ENCODE results near the gene SH3TC2. TPM values are rescaled to one million over a fixed set of nuclear protein-coding genes. Genes with fewer than 3 reads are reported as not detected.

SH3TC2 gene
- total RNA-seq, 1 donor from 2014 or later: 0.13 TPM

- Mint-ChIP-seq H3K4me1 (ENCODE audit: unreplicated experiment) (no peaks in the 10 kb centered on the region), H3K27me3 (ENCODE audit: unreplicated experiment) (peaks cover 3% of the 10 kb centered on the region), H3K36me3 (ENCODE audit: low read depth, unreplicated experiment) (no peaks in the 10 kb centered on the region), H3K9me3 (ENCODE audit: unreplicated experiment) (no peaks in the 10 kb centered on the region), H3K4me3 (ENCODE audit: unreplicated experiment) (no peak overlapping the region), H3K27ac (ENCODE audit: unreplicated experiment) (no peak overlapping the region)
- no peak for DNase-seq (ENCODE audit: low spot score)
- TF ChIP-seq CTCF (IDR thresholded peaks at IDR 0.05; ENCODE audit: unreplicated experiment): no peak
These were observed 81.5 kb downstream of the SH3TC2 start for GRCh38 chr5:148981353-148981752.

- no peak overlapping the region for H3K4me3 Mint-ChIP-seq (ENCODE audit: unreplicated experiment)
- TF ChIP-seq CTCF (IDR thresholded peaks at IDR 0.05; ENCODE audit: unreplicated experiment): no peak
- DNase-seq (ENCODE audit: low spot score): no peak
- no peaks in the 10 kb centered on the region for H3K9me3 Mint-ChIP-seq (ENCODE audit: unreplicated experiment)
- no peaks in the 10 kb centered on the region for H3K4me1 Mint-ChIP-seq (ENCODE audit: unreplicated experiment)
- H3K27ac Mint-ChIP-seq (ENCODE audit: unreplicated experiment): no peak overlapping the region
- H3K27me3 Mint-ChIP-seq (ENCODE audit: unreplicated experiment): peaks cover 3% of the 10 kb centered on the region
- H3K36me3 Mint-ChIP-seq (ENCODE audit: low read depth, unreplicated experiment): no peaks in the 10 kb centered on the region
These were observed 82.1 kb downstream of the SH3TC2 start for GRCh38 chr5:148980731-148981130.

- Mint-ChIP-seq H3K4me3 (ENCODE audit: unreplicated experiment) (no peak overlapping the region), H3K27ac (ENCODE audit: unreplicated experiment) (no peak overlapping the region), H3K4me1 (ENCODE audit: unreplicated experiment) (peaks cover 1% of the 10 kb centered on the region), H3K9me3 (ENCODE audit: unreplicated experiment) (no peaks in the 10 kb centered on the region), H3K27me3 (ENCODE audit: unreplicated experiment) (peaks cover 3% of the 10 kb centered on the region), H3K36me3 (ENCODE audit: low read depth, unreplicated experiment) (no peaks in the 10 kb centered on the region)
- TF ChIP-seq CTCF (IDR thresholded peaks at IDR 0.05; ENCODE audit: unreplicated experiment): no peak
- DNase-seq (ENCODE audit: low spot score): no peak
These were observed 83.7 kb downstream of the SH3TC2 start for GRCh38 chr5:148979083-148979723.

GRCh38 chr5:148978370-148979082 is 84.3 kb downstream of the SH3TC2 start:
- Mint-ChIP-seq H3K4me1 (ENCODE audit: unreplicated experiment) (peaks cover 5% of the 10 kb centered on the region), H3K9me3 (ENCODE audit: unreplicated experiment) (no peaks in the 10 kb centered on the region), H3K4me3 (ENCODE audit: unreplicated experiment) (no peak overlapping the region), H3K27ac (ENCODE audit: unreplicated experiment) (no peak overlapping the region), H3K36me3 (ENCODE audit: low read depth, unreplicated experiment) (no peaks in the 10 kb centered on the region), H3K27me3 (ENCODE audit: unreplicated experiment) (peaks cover 3% of the 10 kb centered on the region)
- no peak for DNase-seq (ENCODE audit: low spot score)
- TF ChIP-seq CTCF (IDR thresholded peaks at IDR 0.05; ENCODE audit: unreplicated experiment): no peak
